ENCODE data around the gene AGPAT4. TPM values are rescaled to one million over a fixed set of nuclear protein-coding genes. Genes with fewer than 3 reads are reported as not detected.

Gene AGPAT4
- total and polyA plus RNA-seq, 2 of the 13 experiments (the other 11 are each of a cell fraction or from before 2014, with no cell fraction given): 0.07 to 0.13 TPM

DNA sequence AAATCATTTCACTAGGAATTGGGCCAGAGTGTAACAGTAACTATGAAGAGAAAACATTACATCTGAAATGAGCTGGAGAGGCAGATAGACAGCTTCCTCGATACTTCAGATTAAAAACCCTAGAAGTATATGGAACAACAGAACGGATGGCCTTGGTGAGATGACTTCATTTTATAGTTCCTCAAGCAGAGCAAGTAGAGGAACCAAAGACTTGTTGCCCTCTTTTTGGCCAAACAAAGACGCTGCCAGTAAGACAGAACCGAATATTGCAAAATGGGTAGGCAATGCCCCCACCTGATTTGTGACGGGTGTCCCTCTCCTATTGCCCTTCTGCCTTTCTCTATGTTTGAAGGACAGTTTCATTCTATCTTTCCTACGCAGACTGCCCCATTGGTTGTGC lies 53.5 kb downstream of the AGPAT4 start:
- H2AFZ ChIP-seq (ENCODE audit: low read length): no peak overlapping the region
- ATAC-seq (no peak), FAIRE-seq (no peak), DNase-seq (ENCODE audit: low spot score) (no peak)
- no peak for TF ChIP-seq PRMT3 (CRISPR knock-in tag; IDR thresholded peaks at IDR 0.05; ENCODE audit: borderline replicate concordance, low read depth)
- TF ChIP-seq CBFB (CRISPR knock-in tag; IDR thresholded peaks at IDR 0.05): no peak
- no peak for TF ChIP-seq PRDM10 (CRISPR knock-in tag; IDR thresholded peaks at IDR 0.05; ENCODE audit: low read depth)
- TF ChIP-seq POLR2A (IDR thresholded peaks at IDR 0.05; ENCODE audit: insufficient read depth in 1 of 2, low read depth in 2 of 2, low read length in 2 of 2): no peak
- TF ChIP-seq ZNF660 (CRISPR knock-in tag; IDR thresholded peaks at IDR 0.05; ENCODE audit: borderline replicate concordance, low read depth): no peak
- no peak for TF ChIP-seq KMT2B (CRISPR knock-in tag; IDR thresholded peaks at IDR 0.05)
- no peak for TF ChIP-seq NR3C1 (CRISPR knock-in tag; IDR thresholded peaks at IDR 0.05)
- TF ChIP-seq BORCS8-MEF2B (CRISPR knock-in tag; IDR thresholded peaks at IDR 0.05): no peak
- no peak for TF ChIP-seq NFYB (CRISPR knock-in tag; IDR thresholded peaks at IDR 0.05)
- TF ChIP-seq ZMYM3 (CRISPR knock-in tag; IDR thresholded peaks at IDR 0.05): no peak
- TF ChIP-seq SRSF4 (IDR thresholded peaks at IDR 0.05; ENCODE audit: low read depth, low read length, poor library complexity, severe bottlenecking): no peak
- TF ChIP-seq PHF5A (CRISPR knock-in tag; IDR thresholded peaks at IDR 0.05; ENCODE audit: low read depth, unreplicated experiment): no peak
- no peak for TF ChIP-seq ZNF549 (CRISPR knock-in tag; IDR thresholded peaks at IDR 0.05)
- peaks cover 0 to 12% of the 10 kb centered on the region in 2 experiments; a peak in 1 of 5 replicates for H3K27me3 ChIP-seq (ENCODE audit: control insufficient read depth in 1 of 2, insufficient read depth in 2 of 2, low read length in 2 of 2)
- peaks cover 2% of the 10 kb centered on the region; the same call in 1 of the 2 replicates for H3K9me3 ChIP-seq (ENCODE audit: low read length)
- H3K4me2 ChIP-seq (ENCODE audit: low read depth, low read length): no peak overlapping the region
- in situ Hi-C loops (cut with HindIII; ENCODE audit: extremely low pct_ligation_motif_present, low pct_unique_long_range_greater_than_20kb) (no loop called here), intact Hi-C loops (cut with micrococcal nuclease; ENCODE audit: unreplicated experiment) (no loop called here)
- BruUV-seq (replicated peaks): no TSS peak
- H4K20me1 ChIP-seq (ENCODE audit: insufficient read depth, low read length): no peaks in the 10 kb centered on the region
- peaks cover 4% of the 10 kb centered on the region; the same call in 1 of the 2 replicates for H3K4me1 ChIP-seq (ENCODE audit: insufficient read depth, low read length)
- ChIA-PET CTCF (ENCODE audit: low intra/inter-chr PET ratio, low total read pairs) (no interaction called here), POLR2A (no interaction called here)
- H3K79me2 ChIP-seq (ENCODE audit: insufficient read depth, low read length): no peaks in the 10 kb centered on the region
- no peak overlapping the region for H3K27ac ChIP-seq (ENCODE audit: extremely low read length, insufficient read depth, low read length)
- no peaks in the 10 kb centered on the region for H3K36me3 ChIP-seq (replicated peaks in 1 of 2; ENCODE audit: control insufficient read depth in 1 of 2, insufficient read depth in 2 of 2, low read length in 2 of 2)
- 41% methylated on average over 6 of the region's 6 CpGs for WGBS (ENCODE audit: low lambda C conversion rate)
- no peak overlapping the region for H3K4me3 ChIP-seq (replicated peaks in 1 of 3; ENCODE audit: insufficient read depth in 1 of 3, low read depth in 2 of 3, low read length in 3 of 3)
- H3K9ac ChIP-seq (ENCODE audit: insufficient read depth, low read depth, low read length): no peak overlapping the region

Measured in HepG2 (cell line).